Stomach smooth muscle (tissue), 2 donors: Measurements from ENCODE around the gene BRD7.

Source experiments
- H3K27ac ChIP-seq: one replicate; pipeline ENCODE4 v1.7.0; 2013; ENCODE audit warnings: mild to moderate bottlenecking, low read length, inconsistent platforms
- H3K27me3 ChIP-seq, 2 donors: one replicate each; pipeline ENCODE4 v1.7.0; 2013; ENCODE audit warnings: low read length in 2 of 2; ENCODE audit not compliant: insufficient read depth in 2 of 2, control insufficient read depth in 1 of 2
- H3K36me3 ChIP-seq, 2 donors: one replicate each; pipeline ENCODE4 v1.7.0; 2013; ENCODE audit warnings: low read length in 2 of 2; ENCODE audit not compliant: control insufficient read depth in 2 of 2, insufficient read depth in 2 of 2
- H3K4me1 ChIP-seq: one replicate; pipeline ENCODE4 v1.7.0; 2013; ENCODE audit warnings: low read length; ENCODE audit not compliant: control insufficient read depth, insufficient read depth
- H3K4me3 ChIP-seq, 2 donors: one replicate each; pipeline ENCODE4 v1.7.0; 2013; ENCODE audit warnings: low read length in 2 of 2
- H3K9ac ChIP-seq, 2 donors: one replicate each; pipeline ENCODE4 v1.7.0; 2013; ENCODE audit warnings: low read length in 2 of 2, mild to moderate bottlenecking in 1 of 2
- H3K9me3 ChIP-seq, 2 donors: one replicate each; pipeline ENCODE4 v1.7.0; 2013; ENCODE audit warnings: low read length in 2 of 2; ENCODE audit not compliant: control insufficient read depth in 2 of 2
- donor health status: healthy.
- donor health status: Pancreatic carcinoma.

Gene BRD7

GRCh38 chr16:50368410-50369132 is at the start of gene BRD7:
TSS of gene BRD7 (minus strand) at chr16:50368988. CDS start at chr16:50368774, 214 bp downstream.
- peaks cover 0 to 9% of the 10 kb centered on the region in 2 donors for H3K36me3 ChIP-seq
- H3K27ac ChIP-seq: peak within 1 kb of the TSS; percentile 60
- peaks cover 18% of the 10 kb centered on the region for H3K4me1 ChIP-seq
- no peaks in the 10 kb centered on the region for H3K27me3 ChIP-seq
- peak within 1 kb of the TSS; percentile 70 to 83 for H3K4me3 ChIP-seq
- H3K9me3 ChIP-seq: no peaks in the 10 kb centered on the region
- H3K9ac ChIP-seq: peak within 1 kb of the TSS; percentile 73 to 80

- Histone ChIP-seq H3K9me3 (peaks cover 3% of the 10 kb centered on the region in 2 donors), H3K27ac (no peak overlapping the region), H3K4me3 (no peak overlapping the region), H3K36me3 (no peaks in the 10 kb centered on the region), H3K4me1 (no peaks in the 10 kb centered on the region), H3K9ac (no peak overlapping the region), H3K27me3 (no peaks in the 10 kb centered on the region)
These were observed 47.6 kb upstream of the BRD7 start for GRCh38 chr16:50416388-50416787.

- Histone ChIP-seq H3K27ac (no peak overlapping the region), H3K4me1 (no peaks in the 10 kb centered on the region), H3K9ac (no peak overlapping the region), H3K9me3 (peaks cover 2 to 3% of the 10 kb centered on the region in 2 donors), H3K36me3 (no peaks in the 10 kb centered on the region), H3K4me3 (no peak overlapping the region), H3K27me3 (no peaks in the 10 kb centered on the region)
These were observed 45.4 kb upstream of the BRD7 start for GRCh38 chr16:50414152-50414551.

GRCh38 chr16:50411034-50411433 is 42.2 kb upstream of the BRD7 start:
- Histone ChIP-seq H3K36me3 (no peaks in the 10 kb centered on the region), H3K27me3 (no peaks in the 10 kb centered on the region), H3K9me3 (no peaks in the 10 kb centered on the region), H3K4me3 (no peak overlapping the region), H3K4me1 (no peaks in the 10 kb centered on the region), H3K9ac (no peak overlapping the region), H3K27ac (no peak overlapping the region)

- Histone ChIP-seq H3K9ac (no peak overlapping the region), H3K9me3 (no peaks in the 10 kb centered on the region), H3K4me1 (no peaks in the 10 kb centered on the region), H3K27me3 (no peaks in the 10 kb centered on the region), H3K27ac (no peak overlapping the region), H3K36me3 (no peaks in the 10 kb centered on the region), H3K4me3 (no peak overlapping the region)
These were observed 39.3 kb upstream of the BRD7 start for GRCh38 chr16:50408001-50408561.

- Histone ChIP-seq H3K9ac (no peak overlapping the region), H3K27ac (no peak overlapping the region), H3K36me3 (no peaks in the 10 kb centered on the region), H3K9me3 (no peaks in the 10 kb centered on the region), H3K27me3 (no peaks in the 10 kb centered on the region), H3K4me3 (no peak overlapping the region), H3K4me1 (no peaks in the 10 kb centered on the region)
These were observed 38.6 kb upstream of the BRD7 start for GRCh38 chr16:50407351-50407750.

GRCh38 chr16:50403491-50403890 is 34.7 kb upstream of the BRD7 start:
- no peaks in the 10 kb centered on the region for H3K36me3 ChIP-seq
- no peak overlapping the region for H3K4me3 ChIP-seq
- H3K9ac ChIP-seq: no peak overlapping the region
- no peaks in the 10 kb centered on the region for H3K9me3 ChIP-seq
- no peaks in the 10 kb centered on the region for H3K4me1 ChIP-seq
- no peak overlapping the region for H3K27ac ChIP-seq
- H3K27me3 ChIP-seq: peaks cover 0 to 2% of the 10 kb centered on the region in 2 donors

- Histone ChIP-seq H3K36me3 (no peaks in the 10 kb centered on the region), H3K27me3 (peaks cover 0 to 2% of the 10 kb centered on the region in 2 donors), H3K4me3 (no peak overlapping the region), H3K9ac (no peak overlapping the region), H3K4me1 (no peaks in the 10 kb centered on the region), H3K27ac (no peak overlapping the region), H3K9me3 (no peaks in the 10 kb centered on the region)
These were observed 33.6 kb upstream of the BRD7 start for GRCh38 chr16:50402298-50402895.

- H3K4me3 ChIP-seq: no peak overlapping the region
- H3K9me3 ChIP-seq: no peaks in the 10 kb centered on the region
- H3K36me3 ChIP-seq: no peaks in the 10 kb centered on the region
These were observed 32.6 kb upstream of the BRD7 start for GRCh38 chr16:50401355-50401754.

GRCh38 chr16:50400967-50401348 is 32.2 kb upstream of the BRD7 start:
- H3K4me3 ChIP-seq: no peak overlapping the region
- H3K9ac ChIP-seq: no peak overlapping the region
- no peaks in the 10 kb centered on the region for H3K36me3 ChIP-seq
- H3K27ac ChIP-seq: no peak overlapping the region
- H3K27me3 ChIP-seq: peaks cover 0 to 2% of the 10 kb centered on the region in 2 donors
- H3K4me1 ChIP-seq: no peaks in the 10 kb centered on the region
- no peaks in the 10 kb centered on the region for H3K9me3 ChIP-seq

More at GRCh38 chr16:50401355-50401754, 32.6 kb upstream of the BRD7 start:
- Histone ChIP-seq H3K9ac (no peak overlapping the region), H3K27me3 (peaks cover 0 to 2% of the 10 kb centered on the region in 2 donors), H3K4me1 (no peaks in the 10 kb centered on the region), H3K27ac (no peak overlapping the region)
